HEK293T (cell line): ENCODE data around the gene FAM118A.
A peak's percentile ranks its signal among the peaks of the same experiment; 100 is the strongest.

Experiments used
- CTCF ChIA-PET: fragments of 350-600 bp; formaldehyde crosslinking; extraction: SDS; loops from one replicate; lab custom pipeline; 2021; ENCODE audit warnings: antibody characterized with exemption, inconsistent platforms; lab: Yijun Ruan, JAX
- POLR2A ChIA-PET: fragments of 350-600 bp; formaldehyde crosslinking; extraction: SDS; loops from one replicate; lab custom pipeline; 2020; ENCODE audit warnings: antibody characterized with exemption, inconsistent platforms; lab: Yijun Ruan, JAX
- DNase-seq: peaks from one replicate; pipeline ENCODE4 v3.0.0; 2012; ENCODE audit warnings: mixed read lengths; ENCODE audit errors: extremely low spot score
- ARNT ChIP-seq: fragments of 450-650 bp; IDR thresholded peaks from 2 replicates; pipeline ENCODE4 v1.6.1; 2017; ENCODE audit warnings: mild to moderate bottlenecking
- BHLHE40 ChIP-seq: fragments of 450-650 bp; IDR thresholded peaks from 2 replicates; pipeline ENCODE4 v1.6.1; 2016; ENCODE audit warnings: mild to moderate bottlenecking, moderate library complexity, borderline replicate concordance
- CTBP1 ChIP-seq: fragments of 450-650 bp; IDR thresholded peaks from 2 replicates; pipeline ENCODE4 v1.6.1; 2016; ENCODE audit warnings: borderline replicate concordance
- ELF4 ChIP-seq: fragments of 450-650 bp; IDR thresholded peaks from 2 replicates; pipeline ENCODE4 v1.6.1; 2017; ENCODE audit warnings: antibody characterized with exemption
- FOXA1 ChIP-seq: fragments of 450-650 bp; IDR thresholded peaks from 2 replicates; pipeline ENCODE4 v1.6.1; 2016; ENCODE audit warnings: mild to moderate bottlenecking
- FOXK2 ChIP-seq: fragments of 450-650 bp; IDR thresholded peaks from 2 replicates; pipeline ENCODE4 v1.6.1; 2016; ENCODE audit warnings: mild to moderate bottlenecking
- FOXM1 ChIP-seq: fragments of 450-650 bp; IDR thresholded peaks from 2 replicates; pipeline ENCODE4 v1.6.1; 2017; ENCODE audit warnings: mild to moderate bottlenecking, borderline replicate concordance
- HDGF ChIP-seq: fragments of 450-650 bp; IDR thresholded peaks from 2 replicates; pipeline ENCODE4 v1.6.1; 2017; ENCODE audit warnings: antibody characterized with exemption, borderline replicate concordance
- L3MBTL2 ChIP-seq: fragments of 450-650 bp; conservative IDR thresholded peaks from 2 replicates; pipeline ENCODE4 v1.6.1; 2016; ENCODE audit warnings: mild to moderate bottlenecking
- LEF1 ChIP-seq: fragments of 450-650 bp; IDR thresholded peaks from 2 replicates; pipeline ENCODE4 v1.6.1; 2017; ENCODE audit warnings: mild to moderate bottlenecking, borderline replicate concordance
- NFRKB ChIP-seq: fragments of 450-650 bp; IDR thresholded peaks from 2 replicates; pipeline ENCODE4 v1.6.1; 2016; ENCODE audit warnings: mild to moderate bottlenecking, moderate library complexity
- SP1 ChIP-seq: fragments of 450-650 bp; IDR thresholded peaks from 2 replicates; pipeline ENCODE4 v1.6.1; 2017
- SUZ12 ChIP-seq: fragments of 450-650 bp; IDR thresholded peaks from 2 replicates; pipeline ENCODE4 v1.6.1; 2016; ENCODE audit warnings: mild to moderate bottlenecking
- TARDBP ChIP-seq: fragments of 450-650 bp; IDR thresholded peaks from 2 replicates; pipeline ENCODE4 v1.6.1; 2016
- ZNF384 ChIP-seq: fragments of 450-650 bp; IDR thresholded peaks from 2 replicates; pipeline ENCODE4 v1.6.1; 2016
- TF ChIP-seq, protein P1 (sequence below): fragments of 450-650 bp; IDR thresholded peaks from 2 replicates; pipeline ENCODE4 v1.6.1; 2016

FAM118A gene

DNA sequence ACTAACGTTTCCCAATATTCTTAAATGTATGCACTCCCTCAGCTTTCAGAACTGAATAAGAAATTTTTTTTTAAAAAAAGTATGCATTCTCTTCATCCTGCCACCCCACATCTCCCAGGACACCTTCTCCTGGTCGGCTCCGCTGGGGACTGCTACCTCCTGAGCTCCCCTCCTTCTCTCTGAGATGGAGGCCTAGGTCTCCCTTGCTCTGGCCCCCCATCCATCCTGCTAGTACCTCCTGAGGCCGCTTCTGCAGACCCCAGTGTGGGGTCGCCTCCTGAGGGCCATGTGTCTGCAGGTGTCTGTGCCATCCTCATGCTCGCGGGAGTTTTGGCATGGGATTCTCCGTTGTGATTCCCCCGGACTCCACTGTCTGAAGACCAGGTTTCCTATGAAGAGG is 27.8 kb downstream of the FAM118A start:
- ChIA-PET POLR2A (no interaction called here), CTCF (no interaction called here)
- DNase-seq = no peak
- TF ChIP-seq FOXK2 = no peak
- TF ChIP-seq FOXM1 = no peak
- no peak for TF ChIP-seq CTBP1
- TF ChIP-seq, protein P1, sequence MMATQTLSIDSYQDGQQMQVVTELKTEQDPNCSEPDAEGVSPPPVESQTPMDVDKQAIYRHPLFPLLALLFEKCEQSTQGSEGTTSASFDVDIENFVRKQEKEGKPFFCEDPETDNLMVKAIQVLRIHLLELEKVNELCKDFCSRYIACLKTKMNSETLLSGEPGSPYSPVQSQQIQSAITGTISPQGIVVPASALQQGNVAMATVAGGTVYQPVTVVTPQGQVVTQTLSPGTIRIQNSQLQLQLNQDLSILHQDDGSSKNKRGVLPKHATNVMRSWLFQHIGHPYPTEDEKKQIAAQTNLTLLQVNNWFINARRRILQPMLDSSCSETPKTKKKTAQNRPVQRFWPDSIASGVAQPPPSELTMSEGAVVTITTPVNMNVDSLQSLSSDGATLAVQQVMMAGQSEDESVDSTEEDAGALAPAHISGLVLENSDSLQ = no peak
- no peak for TF ChIP-seq LEF1
- no peak for TF ChIP-seq BHLHE40
- no peak for TF ChIP-seq TARDBP
- TF ChIP-seq ZNF384 = no peak
- no peak for TF ChIP-seq SUZ12
- no peak for TF ChIP-seq ARNT
- no peak for TF ChIP-seq FOXA1
- TF ChIP-seq SP1 = no peak
- TF ChIP-seq ELF4 = no peak

DNA sequence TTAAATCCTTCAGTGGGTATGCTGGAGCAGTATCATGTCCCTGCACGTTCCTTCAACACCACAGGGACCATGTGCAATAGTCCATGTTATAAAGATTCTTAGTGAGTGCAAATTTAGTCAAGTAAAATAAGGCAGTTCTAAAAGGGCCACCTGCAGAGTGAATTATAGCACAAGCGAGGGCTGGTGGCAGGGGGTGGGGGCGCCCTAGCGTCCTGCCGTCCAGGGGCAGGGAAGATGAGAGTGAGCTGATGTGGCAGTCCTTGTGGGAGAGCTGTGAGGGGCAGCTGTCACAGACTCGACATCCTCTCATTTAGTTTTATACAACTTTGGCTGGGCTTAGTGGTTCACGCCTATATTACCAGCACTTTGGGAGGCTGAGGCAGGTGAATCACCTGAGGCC is 29.1 kb downstream of the FAM118A start:
- no peak for DNase-seq
- POLR2A ChIA-PET = no interaction called here
- CTCF ChIA-PET = no interaction called here
- TF ChIP-seq, protein P1 = peak; percentile 25; the same call in 1 of the 2 replicates
- no peak for TF ChIP-seq ELF4

DNA sequence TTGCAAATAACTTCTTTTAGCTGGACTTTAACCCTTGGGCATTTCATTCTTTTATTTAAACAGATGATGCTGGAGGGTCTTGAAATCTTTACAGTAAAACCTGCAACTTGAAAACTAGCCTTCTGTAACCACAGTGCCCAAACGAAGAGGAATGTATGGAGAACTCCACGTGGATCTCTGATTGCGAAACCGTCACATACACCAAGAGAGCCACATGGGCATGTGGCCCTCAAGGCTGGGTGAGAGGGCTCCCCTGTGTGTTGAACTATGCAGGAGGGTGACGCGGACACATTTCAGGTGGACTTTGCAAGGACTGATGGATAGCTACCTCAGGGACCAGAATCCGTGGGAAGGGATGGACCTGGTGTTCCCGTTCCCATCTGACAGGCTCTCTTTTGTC is 30.6 kb downstream of the FAM118A start:
- POLR2A ChIA-PET = no interaction called here
- CTCF ChIA-PET = no interaction called here

DNA sequence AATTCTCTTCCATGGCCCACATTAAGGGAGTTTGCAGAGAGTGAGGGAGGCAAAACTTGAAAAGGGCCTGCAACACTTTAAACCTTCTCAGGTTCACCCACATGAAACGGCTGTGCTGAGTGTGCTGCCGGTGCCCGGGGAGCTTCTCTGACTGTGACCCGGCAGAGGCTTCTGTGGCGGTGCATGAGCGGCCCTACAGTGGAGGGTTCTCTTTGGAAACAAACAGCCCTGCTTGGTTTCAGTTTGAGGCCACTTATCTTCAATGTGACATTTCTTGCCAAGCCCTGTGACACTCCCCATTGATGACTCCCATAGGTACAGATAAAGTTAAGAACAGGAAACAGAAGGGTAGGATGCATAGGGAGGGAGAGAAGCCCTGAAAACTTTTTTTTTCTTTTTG is 31.8 kb downstream of the FAM118A start:
- DNase-seq = no peak
- TF ChIP-seq, protein P1 = no peak
- no peak for TF ChIP-seq HDGF
- TF ChIP-seq LEF1 = no peak
- TF ChIP-seq FOXM1 = no peak
- no peak for TF ChIP-seq BHLHE40
- TF ChIP-seq L3MBTL2 = no peak
- no peak for TF ChIP-seq ELF4
- TF ChIP-seq ZNF384 = no peak
- no peak for TF ChIP-seq ARNT
- TF ChIP-seq CTBP1 = no peak
- TF ChIP-seq NFRKB = no peak
- TF ChIP-seq TARDBP = no peak
- TF ChIP-seq SUZ12 = no peak
- no peak for TF ChIP-seq SP1
- TF ChIP-seq FOXK2 = no peak
- no peak for TF ChIP-seq FOXA1
- ChIA-PET CTCF (no interaction called here), POLR2A (no interaction called here)

More for the DNA sequence above, 30.6 kb downstream of the FAM118A start:
- TF ChIP-seq FOXK2 (no peak), BHLHE40 (no peak), TARDBP (no peak), FOXA1 (no peak), ARNT (no peak), ZNF384 (no peak), L3MBTL2 (no peak), ELF4 (no peak), HDGF (no peak), CTBP1 (no peak), LEF1 (no peak)
- TF ChIP-seq, protein P1 = no peak
- DNase-seq = no peak

DNA sequence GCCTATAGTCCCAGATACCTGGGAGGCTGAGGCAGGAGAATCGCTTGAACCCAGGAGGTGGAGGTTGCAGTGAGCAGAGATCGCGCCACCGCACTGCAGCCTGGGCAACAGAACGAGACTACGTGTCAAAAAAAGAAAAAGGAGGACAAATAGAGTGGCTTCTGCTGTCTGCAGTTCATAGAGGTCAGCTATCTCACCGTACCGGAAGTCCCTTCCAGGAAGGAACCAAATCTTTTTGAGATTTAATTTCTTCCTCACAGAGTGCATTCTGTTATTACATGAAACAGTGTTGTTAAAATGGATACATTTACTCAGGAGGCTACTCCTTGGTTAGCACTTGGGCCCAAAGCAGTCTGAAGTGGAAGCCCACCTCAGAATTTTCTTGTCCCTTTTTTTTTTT is 33.4 kb downstream of the FAM118A start:
- CTCF ChIA-PET = interaction anchor here (0.6 kb wide), 1 partner anchor 17 kb away, joined by 3 read pairs; no protein-coding TSS in a partner anchor

DNA sequence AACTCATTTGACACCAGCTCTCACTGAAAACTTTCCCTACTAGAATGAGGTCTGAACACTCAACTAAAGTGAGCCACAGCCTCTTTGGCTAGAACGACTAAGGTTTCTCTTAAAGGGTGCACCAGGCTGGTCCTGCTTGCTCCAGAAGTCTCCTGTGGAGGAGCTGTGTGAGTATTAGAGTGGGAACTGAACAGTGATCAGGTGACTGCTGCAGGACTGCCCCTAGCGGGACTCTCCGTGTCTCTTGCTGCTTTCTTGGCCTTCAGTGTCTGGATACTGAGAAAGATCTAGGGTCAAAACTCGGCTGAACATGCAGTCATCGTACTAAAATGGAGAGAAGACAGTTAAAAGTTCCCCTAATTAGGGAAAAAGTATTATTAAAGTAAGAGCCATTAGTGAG is 34.6 kb downstream of the FAM118A start:
- TF ChIP-seq ELF4 = no peak
- TF ChIP-seq FOXA1 = no peak
- no peak for TF ChIP-seq ZNF384
- no peak for TF ChIP-seq L3MBTL2
- TF ChIP-seq, protein P1 = no peak
- TF ChIP-seq LEF1 = no peak
- no peak for TF ChIP-seq TARDBP
- no peak for TF ChIP-seq FOXK2
- TF ChIP-seq ARNT = no peak
- TF ChIP-seq CTBP1 = no peak
- no peak for TF ChIP-seq SUZ12
- CTCF ChIA-PET = interaction anchor here (0.7 kb wide), 1 partner anchor 10 kb away, joined by 3 read pairs; no protein-coding TSS in a partner anchor
- POLR2A ChIA-PET = no interaction called here
- DNase-seq = peak; percentile 69

More for the DNA sequence above, 33.4 kb downstream of the FAM118A start:
- POLR2A ChIA-PET = no interaction called here
- TF ChIP-seq, protein P1 = no peak
- TF ChIP-seq LEF1 (no peak), FOXA1 (no peak), TARDBP (no peak), NFRKB (no peak)
- no peak for DNase-seq
